Karpas-422 (cell line): ENCODE results near the gene PSTPIP2. TPM values are rescaled to one million over a fixed set of nuclear protein-coding genes. Genes with fewer than 3 reads are reported as not detected.
"Not testable (repeated sequence)": the region's sequence is repeated elsewhere in the genome, so short reads cannot be mapped to it uniquely, and the experiment has no call there.

Experiments used
- DNase-seq: peaks from one replicate; pipeline ENCODE4 v3.0.0-alpha.2; 2015
- H2AFZ ChIP-seq: fragments of 200-600 bp; sonication (generic); 2 replicates; pipeline ENCODE4 v1.6.1; 2014; ENCODE audit warnings: antibody characterized with exemption, low read length, mixed read lengths
- H3K27ac ChIP-seq: fragments of 200-600 bp; sonication (generic); 2 replicates; pipeline ENCODE4 v1.5.1; 2014; ENCODE audit warnings: mild to moderate bottlenecking, low read length, moderate library complexity
- H3K27me3 ChIP-seq: fragments of 200-600 bp; sonication (generic); 2 replicates; pipeline ENCODE4 v1.6.1; 2014; ENCODE audit warnings: low read length, mixed read lengths
- H3K36me3 ChIP-seq: fragments of 200-600 bp; sonication (generic); 2 replicates; pipeline ENCODE4 v1.6.1; 2014; ENCODE audit warnings: low read length, mixed read lengths; ENCODE audit not compliant: insufficient read depth
- H3K4me1 ChIP-seq: fragments of 200-600 bp; sonication (generic); 2 replicates; pipeline ENCODE4 v1.6.1; 2014; ENCODE audit warnings: mild to moderate bottlenecking, low read length, mixed read lengths
- H3K4me2 ChIP-seq: fragments of 200-600 bp; sonication (generic); 2 replicates; pipeline ENCODE4 v1.6.1; 2014; ENCODE audit warnings: low read length, low read depth, mild to moderate bottlenecking; ENCODE audit not compliant: poor library complexity, severe bottlenecking
- H3K4me3 ChIP-seq: fragments of 200-600 bp; sonication (generic); 2 replicates; pipeline ENCODE4 v1.5.1; 2014; ENCODE audit warnings: mild to moderate bottlenecking, antibody characterized with exemption, low read length, mixed read lengths
- H3K79me2 ChIP-seq: fragments of 200-600 bp; sonication (generic); 2 replicates; pipeline ENCODE4 v1.6.1; 2014; ENCODE audit warnings: mild to moderate bottlenecking, low read length, mixed read lengths
- H3K9ac ChIP-seq: fragments of 200-600 bp; sonication (generic); 2 replicates; pipeline ENCODE4 v1.6.0; 2014; ENCODE audit warnings: low read length
- H3K9me2 ChIP-seq: fragments of 200-600 bp; sonication (generic), shearing (Covaris generic); replicated peaks from 2 replicates; pipeline ENCODE4 v1.6.0; 2014; ENCODE audit warnings: mild to moderate bottlenecking, low read length, moderate library complexity; ENCODE audit not compliant: insufficient read depth
- H3K9me3 ChIP-seq: fragments of 300-700, 200-600 bp; sonication (generic); 2 replicates; pipeline ENCODE4 v1.6.1; 2014; ENCODE audit warnings: low read length, mixed read lengths
- H4K20me1 ChIP-seq: fragments of 200-600 bp; sonication (generic); 2 replicates; pipeline ENCODE4 v1.6.1; 2014; ENCODE audit warnings: mild to moderate bottlenecking, antibody characterized with exemption, low read length, low read depth; ENCODE audit not compliant: insufficient read depth
- total RNA-seq: library from RNA; depleted of rRNA; stranded (reverse); fragments of >200 nt; shearing (Covaris generic); gene quantifications from 2 replicates; pipeline ENCODE4 v1.2.3, GENCODE V29; 2014; ENCODE audit warnings: low replicate concordance

PSTPIP2 gene
- total RNA-seq, 1 experiment from 2014 or later = not detected

- H3K9me3 ChIP-seq, H3K36me3 ChIP-seq, H3K27ac ChIP-seq, H3K9me2 ChIP-seq, H3K4me1 ChIP-seq, H3K4me3 ChIP-seq, H4K20me1 ChIP-seq, DNase-seq, H3K9ac ChIP-seq, H3K4me2 ChIP-seq, H2AFZ ChIP-seq, H3K27me3 ChIP-seq: not testable (repeated sequence)
- peaks cover 72% of the 10 kb centered on the region for H3K79me2 ChIP-seq
Measured at GRCh38 chr18:45959484-45959883, 112.6 kb downstream of the PSTPIP2 start.

GRCh38 chr18:45958730-45959129, 113.3 kb downstream of the PSTPIP2 start:
- Histone ChIP-seq H3K9me3 (no peaks in the 10 kb centered on the region), H3K4me1 (no peaks in the 10 kb centered on the region), H3K79me2 (peaks cover 69% of the 10 kb centered on the region), H4K20me1 (no peaks in the 10 kb centered on the region), H3K27ac (no peak overlapping the region), H3K36me3 (peaks cover 16% of the 10 kb centered on the region; the same call in 1 of the 2 replicates), H3K27me3 (no peaks in the 10 kb centered on the region), H3K9ac (no peak overlapping the region), H3K4me3 (no peak overlapping the region), H3K9me2 (no peaks in the 10 kb centered on the region), H2AFZ (no peak overlapping the region), H3K4me2 (no peak overlapping the region)
- DNase-seq = no peak

GRCh38 chr18:45958027-45958426, 114.0 kb downstream of the PSTPIP2 start:
- no peak overlapping the region for H3K27ac ChIP-seq
- no peaks in the 10 kb centered on the region for H3K4me1 ChIP-seq
- H3K36me3 ChIP-seq = peaks cover 17% of the 10 kb centered on the region; the same call in 1 of the 2 replicates
- no peak overlapping the region for H3K9ac ChIP-seq
- H3K9me3 ChIP-seq = no peaks in the 10 kb centered on the region
- no peaks in the 10 kb centered on the region for H3K27me3 ChIP-seq
- no peaks in the 10 kb centered on the region for H3K9me2 ChIP-seq
- no peaks in the 10 kb centered on the region for H4K20me1 ChIP-seq
- peaks cover 63% of the 10 kb centered on the region for H3K79me2 ChIP-seq
- H3K4me3 ChIP-seq = no peak overlapping the region
- no peak for DNase-seq
- H2AFZ ChIP-seq = no peak overlapping the region
- H3K4me2 ChIP-seq = no peak overlapping the region

- H3K9ac ChIP-seq = no peak overlapping the region
- no peak overlapping the region for H3K27ac ChIP-seq
- H3K4me2 ChIP-seq = no peak overlapping the region
- no peak overlapping the region for H3K4me3 ChIP-seq
- no peaks in the 10 kb centered on the region for H4K20me1 ChIP-seq
- no peaks in the 10 kb centered on the region for H3K9me3 ChIP-seq
- peaks cover 53% of the 10 kb centered on the region for H3K79me2 ChIP-seq
- DNase-seq = no peak
- H3K36me3 ChIP-seq = peaks cover 22% of the 10 kb centered on the region; the same call in 1 of the 2 replicates
- H3K4me1 ChIP-seq = no peaks in the 10 kb centered on the region
- H3K27me3 ChIP-seq = no peaks in the 10 kb centered on the region
- no peaks in the 10 kb centered on the region for H3K9me2 ChIP-seq
- no peak overlapping the region for H2AFZ ChIP-seq
Measured at GRCh38 chr18:45957100-45957499, 115.0 kb downstream of the PSTPIP2 start.

- no peak for DNase-seq
- H3K4me3 ChIP-seq = no peak overlapping the region
- H3K9ac ChIP-seq = no peak overlapping the region
- no peak overlapping the region for H2AFZ ChIP-seq
- no peaks in the 10 kb centered on the region for H3K4me1 ChIP-seq
- H3K9me2 ChIP-seq = no peaks in the 10 kb centered on the region
- no peaks in the 10 kb centered on the region for H3K9me3 ChIP-seq
- H3K27ac ChIP-seq = no peak overlapping the region
- H3K4me2 ChIP-seq = no peak overlapping the region
- H3K36me3 ChIP-seq = peaks cover 31% of the 10 kb centered on the region; the same call in 1 of the 2 replicates
- H4K20me1 ChIP-seq = no peaks in the 10 kb centered on the region
- peaks cover 37% of the 10 kb centered on the region for H3K79me2 ChIP-seq
- H3K27me3 ChIP-seq = no peaks in the 10 kb centered on the region
Measured at GRCh38 chr18:45954070-45954934, 117.8 kb downstream of the PSTPIP2 start.

GRCh38 chr18:45951016-45951714, 120.9 kb downstream of the PSTPIP2 start:
- Histone ChIP-seq H3K4me1 (no peaks in the 10 kb centered on the region), H3K4me2 (no peak overlapping the region), H2AFZ (no peak overlapping the region), H3K36me3 (peaks cover 44% of the 10 kb centered on the region; the same call in 1 of the 2 replicates), H3K79me2 (peaks cover 10% of the 10 kb centered on the region), H4K20me1 (no peaks in the 10 kb centered on the region), H3K27me3 (no peaks in the 10 kb centered on the region), H3K9me2 (no peaks in the 10 kb centered on the region), H3K27ac (no peak overlapping the region), H3K4me3 (no peak overlapping the region), H3K9me3 (no peaks in the 10 kb centered on the region), H3K9ac (no peak overlapping the region)
- DNase-seq = no peak

GRCh38 chr18:45945669-45946068, 126.4 kb downstream of the PSTPIP2 start:
- Histone ChIP-seq H3K27me3 (no peaks in the 10 kb centered on the region), H3K9me3 (no peaks in the 10 kb centered on the region), H3K4me2 (no peak overlapping the region), H3K27ac (no peak overlapping the region), H2AFZ (no peak overlapping the region), H3K79me2 (no peaks in the 10 kb centered on the region), H4K20me1 (no peaks in the 10 kb centered on the region), H3K36me3 (peaks cover 35% of the 10 kb centered on the region; the same call in 1 of the 2 replicates), H3K4me1 (no peaks in the 10 kb centered on the region), H3K9ac (no peak overlapping the region), H3K4me3 (no peak overlapping the region), H3K9me2 (no peaks in the 10 kb centered on the region)
- no peak for DNase-seq

- no peaks in the 10 kb centered on the region for H3K9me3 ChIP-seq
- no peaks in the 10 kb centered on the region for H3K27me3 ChIP-seq
- H2AFZ ChIP-seq = no peak overlapping the region
- H3K4me2 ChIP-seq = no peak overlapping the region
- H3K36me3 ChIP-seq = peaks cover 20% of the 10 kb centered on the region
- no peak overlapping the region for H3K4me3 ChIP-seq
- H3K27ac ChIP-seq = no peak overlapping the region
- no peaks in the 10 kb centered on the region for H3K79me2 ChIP-seq
- no peaks in the 10 kb centered on the region for H3K9me2 ChIP-seq
- DNase-seq = no peak
- no peaks in the 10 kb centered on the region for H3K4me1 ChIP-seq
- H3K9ac ChIP-seq = no peak overlapping the region
- H4K20me1 ChIP-seq = no peaks in the 10 kb centered on the region
Measured at GRCh38 chr18:45940724-45941123, 131.3 kb downstream of the PSTPIP2 start.
